ENCODE results near the gene MED12L.

The MED12L gene

GRCh38 chr3:151082880-151083838 is 2.3 kb upstream of the MED12L start:
- TF ChIP-seq CTCF (IDR thresholded peaks at IDR 0.05) = no peak

GRCh38 chr3:151084893-151085226 is 604 bp upstream of the MED12L start:
- no peak for TF ChIP-seq CTCF (IDR thresholded peaks at IDR 0.05)

GRCh38 chr3:151085889-151086483 is 522 bp downstream of the MED12L start:
- TF ChIP-seq CTCF (IDR thresholded peaks at IDR 0.05) = no peak

- peak; percentile 62 for TF ChIP-seq CTCF (IDR thresholded peaks at IDR 0.05)
Measured at GRCh38 chr3:151086484-151087456, 1.3 kb downstream of the MED12L start.

GRCh38 chr3:151087648-151088047 is 2.2 kb downstream of the MED12L start:
- no peak for TF ChIP-seq CTCF (IDR thresholded peaks at IDR 0.05)

- no peak for TF ChIP-seq CTCF (IDR thresholded peaks at IDR 0.05)
Measured at GRCh38 chr3:151091685-151092345, 6.4 kb downstream of the MED12L start.

GRCh38 chr3:151093148-151093547 is 7.7 kb downstream of the MED12L start:
- no peak for TF ChIP-seq CTCF (IDR thresholded peaks at IDR 0.05)
